Erythroblast (primary cell): ENCODE data around the gene C9orf50.

ENCODE experiments used
- GATA1 ChIP-seq: IDR thresholded peaks from 2 replicates; pipeline ENCODE4 v1.6.1; 2011; ENCODE audit warnings: low read depth, mild to moderate bottlenecking, control low read depth, low read length, moderate library complexity
- POLR2A ChIP-seq: IDR thresholded peaks from 2 replicates; pipeline ENCODE4 v1.6.1; 2011; ENCODE audit warnings: mild to moderate bottlenecking, low read length

- no peak for TF ChIP-seq POLR2A
- no peak for TF ChIP-seq GATA1
Observed at GRCh38 chr9:129607027-129607387, 13.9 kb downstream of the C9orf50 start.
